Measurements from ENCODE around the gene SUSD4.

DNA sequence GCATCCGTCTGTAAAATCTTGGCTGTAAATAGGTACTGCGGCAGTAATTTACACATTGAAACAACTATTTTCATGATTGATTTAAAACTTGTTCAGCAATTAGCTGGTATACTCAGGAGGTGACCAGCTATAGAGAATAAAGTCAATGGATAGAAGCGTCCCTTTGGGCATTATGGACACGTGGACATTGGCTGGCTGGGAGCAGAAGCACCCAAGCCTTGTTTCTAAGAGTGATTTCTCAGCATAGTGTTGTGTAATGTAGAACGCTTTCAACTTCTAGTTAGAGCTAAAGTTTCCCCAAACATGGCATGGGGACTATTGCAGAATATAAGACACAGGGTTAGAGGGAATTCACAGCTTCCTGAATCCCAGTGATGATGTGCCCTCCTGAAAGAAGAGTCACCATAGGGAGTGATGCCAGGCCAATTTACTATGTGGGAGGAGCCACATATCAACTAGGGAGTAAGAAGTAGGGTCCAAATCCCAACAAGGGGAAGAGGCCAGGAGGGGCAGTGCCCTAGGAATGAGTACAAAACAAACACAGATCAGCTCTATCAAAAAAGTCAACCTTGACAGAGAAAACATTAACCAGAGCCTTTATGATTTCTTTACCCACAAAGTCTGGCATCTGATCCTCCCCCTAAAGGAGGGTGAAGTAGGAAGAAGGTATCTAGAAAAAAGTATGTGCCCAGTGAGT is 92.7 kb downstream of the SUSD4 start:
- TF ChIP-seq, protein P1, sequence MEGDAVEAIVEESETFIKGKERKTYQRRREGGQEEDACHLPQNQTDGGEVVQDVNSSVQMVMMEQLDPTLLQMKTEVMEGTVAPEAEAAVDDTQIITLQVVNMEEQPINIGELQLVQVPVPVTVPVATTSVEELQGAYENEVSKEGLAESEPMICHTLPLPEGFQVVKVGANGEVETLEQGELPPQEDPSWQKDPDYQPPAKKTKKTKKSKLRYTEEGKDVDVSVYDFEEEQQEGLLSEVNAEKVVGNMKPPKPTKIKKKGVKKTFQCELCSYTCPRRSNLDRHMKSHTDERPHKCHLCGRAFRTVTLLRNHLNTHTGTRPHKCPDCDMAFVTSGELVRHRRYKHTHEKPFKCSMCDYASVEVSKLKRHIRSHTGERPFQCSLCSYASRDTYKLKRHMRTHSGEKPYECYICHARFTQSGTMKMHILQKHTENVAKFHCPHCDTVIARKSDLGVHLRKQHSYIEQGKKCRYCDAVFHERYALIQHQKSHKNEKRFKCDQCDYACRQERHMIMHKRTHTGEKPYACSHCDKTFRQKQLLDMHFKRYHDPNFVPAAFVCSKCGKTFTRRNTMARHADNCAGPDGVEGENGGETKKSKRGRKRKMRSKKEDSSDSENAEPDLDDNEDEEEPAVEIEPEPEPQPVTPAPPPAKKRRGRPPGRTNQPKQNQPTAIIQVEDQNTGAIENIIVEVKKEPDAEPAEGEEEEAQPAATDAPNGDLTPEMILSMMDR (IDR thresholded peaks at IDR 0.05; ENCODE audit: low read length): no peak
- no peak for TF ChIP-seq EZH2 (IDR thresholded peaks at IDR 0.05; ENCODE audit: borderline replicate concordance, low read length)

Data from OCI-LY1 (cell line).